Stimulated activated CD4-positive, alpha-beta T cell treated with anti-CD3 and anti-CD28 coated beads, Interleukin-4, amount 100 ng/mL, for 24 hours (primary cell): ENCODE data around the gene UNC119B.
"Not testable (repeated sequence)": the region's sequence is repeated elsewhere in the genome, so short reads cannot be mapped to it uniquely, and the experiment has no call there.

Experiments used
- DNase-seq: peaks from one replicate; pipeline ENCODE4 v3.0.0-alpha.2; 2020

UNC119B gene

DNA sequence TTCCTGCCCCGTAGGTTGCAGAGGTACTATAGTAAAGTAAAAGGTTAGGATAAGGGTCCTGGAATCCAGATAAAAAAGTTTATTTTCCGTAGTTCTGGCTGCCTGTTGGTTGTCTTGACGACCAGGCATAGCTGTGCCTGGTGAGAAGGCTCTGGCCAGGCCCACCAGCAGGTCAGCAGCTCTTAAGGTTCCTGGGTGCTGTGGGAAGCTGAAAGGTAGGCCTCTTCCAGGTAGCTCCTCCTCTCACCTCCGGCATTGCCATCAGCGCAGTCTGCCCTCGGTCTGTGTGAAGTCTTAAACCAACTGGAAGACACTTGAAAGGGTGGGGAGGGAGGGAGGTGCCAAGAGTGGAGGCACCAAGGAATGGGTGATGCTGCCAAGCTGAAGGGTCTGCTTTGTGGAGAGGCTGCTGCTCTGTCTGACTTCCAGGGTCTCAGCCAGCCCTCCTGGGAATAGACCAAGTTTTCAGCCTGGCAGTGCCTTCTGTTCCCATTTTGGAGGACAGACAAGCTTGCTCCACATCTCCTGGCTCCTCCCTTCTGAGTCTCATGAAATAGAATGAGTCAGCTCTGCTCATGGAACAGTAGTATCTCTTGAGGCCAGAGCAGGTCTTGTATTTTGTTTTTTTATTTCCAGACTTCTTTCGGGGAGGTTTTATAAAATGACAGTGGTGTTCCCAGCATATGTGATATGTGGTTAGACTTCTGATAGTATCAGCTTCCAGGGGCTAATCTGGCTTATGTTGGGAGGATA lies 10.2 kb downstream of the UNC119B start:
- DNase-seq, result no peak

- DNase-seq, result no peak
Observed at GRCh38 chr12:120720987-120721801, 10.9 kb downstream of the UNC119B start.

DNA sequence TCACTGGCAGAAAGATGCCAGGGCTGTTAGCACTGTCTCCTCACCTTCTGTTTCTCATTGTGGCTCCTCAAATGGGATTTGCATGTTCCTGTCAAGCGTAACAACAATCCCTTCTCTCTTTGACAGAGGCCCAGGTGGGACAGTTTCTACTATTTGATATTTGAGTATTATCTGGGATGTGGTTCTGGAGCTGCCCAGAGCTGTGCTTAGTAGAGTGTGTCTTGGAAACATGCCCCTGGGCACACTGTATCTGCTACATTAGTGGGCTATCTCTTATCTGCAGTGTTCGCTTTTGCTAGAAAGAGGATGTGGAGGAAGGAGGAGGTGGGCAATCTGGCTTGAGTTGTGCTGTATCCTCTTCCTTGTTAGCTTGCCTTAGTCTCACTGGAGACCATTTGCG lies 11.6 kb downstream of the UNC119B start:
- DNase-seq, result no peak

- no peak for DNase-seq
Observed at GRCh38 chr12:120722784-120723183, 12.5 kb downstream of the UNC119B start.

GRCh38 chr12:120724720-120725119 lies 14.5 kb downstream of the UNC119B start:
- DNase-seq, result no peak

- no peak for DNase-seq
Observed at GRCh38 chr12:120725151-120725658, 14.9 kb downstream of the UNC119B start.

DNA sequence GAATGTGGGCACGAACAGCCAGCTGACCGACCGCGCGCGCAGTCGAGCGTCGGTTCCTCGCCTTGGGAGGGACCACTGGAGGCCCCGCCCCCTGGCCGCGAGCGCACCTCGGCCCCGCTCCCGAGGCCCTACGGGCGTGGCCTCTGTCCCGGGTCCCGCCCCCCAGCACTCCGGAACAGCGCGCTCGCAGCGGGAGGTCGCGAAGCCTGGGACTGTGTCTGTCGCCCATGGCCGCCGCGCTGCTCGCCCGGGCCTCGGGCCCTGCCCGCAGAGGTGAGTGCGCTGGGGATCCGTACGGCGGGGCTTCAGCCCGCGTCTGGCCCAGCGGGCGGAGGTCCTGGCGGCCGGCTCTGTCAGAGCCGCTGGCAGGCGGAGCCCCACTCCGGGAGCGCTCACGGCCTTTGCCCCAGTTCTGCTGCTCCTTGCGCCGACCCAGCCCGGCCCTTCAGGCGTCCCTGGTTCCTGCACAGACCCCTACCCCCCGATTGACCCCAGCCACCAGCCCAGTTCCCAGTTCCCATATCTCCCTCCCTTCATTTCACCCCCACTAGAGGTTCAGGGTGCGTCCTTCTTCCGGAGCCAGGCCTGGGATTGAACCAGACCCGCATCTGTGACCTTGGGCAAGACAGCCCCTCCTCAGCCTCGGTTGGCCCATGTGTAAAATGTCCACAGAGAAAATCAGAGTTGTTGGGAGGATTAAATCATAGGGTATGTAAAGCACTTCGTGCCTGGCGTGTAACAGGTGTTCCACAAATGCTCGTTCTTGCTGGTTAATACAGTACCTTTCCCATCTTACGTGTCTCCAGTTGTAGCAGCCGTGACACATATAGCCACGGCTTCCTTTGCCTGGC lies 15.6 kb downstream of the UNC119B start, which contains the start of gene ACADS:
ACADS (plus strand) TSS at position 168 of the 851 bp plus-strand sequence; CDS start at position 228, 60 bp downstream.
- DNase-seq, result peak; percentile 88

GRCh38 chr12:120726510-120726793 lies 16.2 kb downstream of the UNC119B start:
- DNase-seq, result no peak

GRCh38 chr12:120726961-120727360 lies 16.7 kb downstream of the UNC119B start:
- no peak for DNase-seq

GRCh38 chr12:120732198-120732597 lies 21.9 kb downstream of the UNC119B start:
- not testable (repeated sequence) for DNase-seq

DNA sequence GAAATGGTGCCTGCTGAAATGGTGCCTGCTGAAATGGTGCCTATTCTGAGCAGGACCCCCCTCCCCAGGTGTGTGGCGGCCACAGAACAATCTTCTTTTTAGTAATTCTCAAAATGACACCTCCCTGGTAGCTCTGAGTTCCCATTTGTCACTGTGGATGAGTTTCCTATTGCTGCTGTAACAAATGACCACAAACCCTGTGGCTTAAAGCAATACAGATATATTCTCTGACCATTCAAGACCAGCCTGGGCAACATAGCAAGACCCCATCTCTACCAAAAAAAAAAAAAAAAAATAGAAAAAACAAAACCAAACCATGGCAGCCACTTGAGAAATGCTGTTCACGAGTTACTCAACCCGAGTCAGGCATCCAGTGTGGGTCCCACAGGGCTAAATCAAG lies 23.3 kb downstream of the UNC119B start:
- no peak for DNase-seq

- no peak for DNase-seq
Observed at GRCh38 chr12:120734210-120734609, 24.0 kb downstream of the UNC119B start.

DNA sequence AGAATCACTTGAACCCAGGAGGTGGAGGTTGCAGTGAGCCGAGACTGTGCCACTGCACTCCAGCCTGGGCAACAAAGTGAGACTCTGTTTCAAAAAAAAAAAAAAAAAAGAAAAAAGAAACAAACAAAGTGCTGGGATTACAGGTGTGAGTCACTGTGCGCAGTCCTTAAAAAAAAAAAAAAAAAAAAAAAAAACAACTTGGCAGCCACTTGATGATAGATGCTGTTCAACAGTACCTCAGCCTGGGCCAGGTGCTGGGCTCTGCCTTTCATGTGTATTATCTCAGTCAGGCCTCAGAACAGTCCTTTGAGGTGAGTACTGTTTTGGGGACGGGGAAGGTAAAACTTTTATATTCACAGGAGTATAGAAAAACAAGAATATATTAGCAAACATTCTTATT lies 24.9 kb downstream of the UNC119B start:
- no peak for DNase-seq

DNA sequence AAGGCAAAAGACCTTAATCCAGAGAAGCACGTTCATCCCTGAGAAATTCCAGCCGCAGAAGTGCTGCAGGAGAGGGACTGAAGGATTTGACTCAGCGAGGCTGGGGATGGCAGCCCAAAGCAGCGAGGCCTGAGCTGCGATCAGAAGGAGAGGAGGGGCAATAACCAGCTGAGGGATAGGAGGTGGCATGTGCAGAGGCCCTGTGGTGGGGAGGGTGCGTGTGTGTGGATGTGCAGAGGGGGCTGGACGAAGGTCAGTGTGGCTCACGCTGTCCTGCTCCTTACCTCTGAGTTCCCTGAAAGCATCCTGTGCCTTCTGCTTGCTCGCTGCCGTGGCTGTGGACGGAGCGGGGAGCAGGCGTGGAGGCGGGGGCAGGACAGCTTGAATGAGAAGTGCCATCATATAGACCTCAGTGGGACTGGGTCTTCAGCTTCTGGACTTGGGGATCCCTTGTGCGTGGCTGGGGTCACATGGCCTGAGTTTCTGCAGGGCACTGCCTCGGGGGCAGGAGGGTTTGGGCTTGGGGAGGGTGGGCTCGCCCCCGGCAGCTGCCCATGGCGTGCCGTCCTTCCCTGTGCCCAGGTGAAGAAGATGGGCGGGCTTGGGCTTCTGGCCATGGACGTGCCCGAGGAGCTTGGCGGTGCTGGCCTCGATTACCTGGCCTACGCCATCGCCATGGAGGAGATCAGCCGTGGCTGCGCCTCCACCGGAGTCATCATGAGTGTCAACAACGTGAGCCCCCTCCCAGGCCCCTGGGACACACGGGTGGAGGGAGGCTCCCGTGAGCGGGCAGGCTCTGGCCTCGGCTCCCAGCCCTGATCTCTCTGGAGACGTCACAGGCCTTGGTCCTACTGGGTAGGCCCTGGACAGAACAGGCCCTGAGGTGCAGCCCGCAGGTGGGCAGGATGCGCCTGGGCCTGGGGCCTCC lies 26.4 kb downstream of the UNC119B start:
- DNase-seq, result no peak

GRCh38 chr12:120737557-120738251 lies 27.4 kb downstream of the UNC119B start:
- no peak for DNase-seq

GRCh38 chr12:120738252-120739030 lies 28.2 kb downstream of the UNC119B start:
- DNase-seq, result no peak

DNA sequence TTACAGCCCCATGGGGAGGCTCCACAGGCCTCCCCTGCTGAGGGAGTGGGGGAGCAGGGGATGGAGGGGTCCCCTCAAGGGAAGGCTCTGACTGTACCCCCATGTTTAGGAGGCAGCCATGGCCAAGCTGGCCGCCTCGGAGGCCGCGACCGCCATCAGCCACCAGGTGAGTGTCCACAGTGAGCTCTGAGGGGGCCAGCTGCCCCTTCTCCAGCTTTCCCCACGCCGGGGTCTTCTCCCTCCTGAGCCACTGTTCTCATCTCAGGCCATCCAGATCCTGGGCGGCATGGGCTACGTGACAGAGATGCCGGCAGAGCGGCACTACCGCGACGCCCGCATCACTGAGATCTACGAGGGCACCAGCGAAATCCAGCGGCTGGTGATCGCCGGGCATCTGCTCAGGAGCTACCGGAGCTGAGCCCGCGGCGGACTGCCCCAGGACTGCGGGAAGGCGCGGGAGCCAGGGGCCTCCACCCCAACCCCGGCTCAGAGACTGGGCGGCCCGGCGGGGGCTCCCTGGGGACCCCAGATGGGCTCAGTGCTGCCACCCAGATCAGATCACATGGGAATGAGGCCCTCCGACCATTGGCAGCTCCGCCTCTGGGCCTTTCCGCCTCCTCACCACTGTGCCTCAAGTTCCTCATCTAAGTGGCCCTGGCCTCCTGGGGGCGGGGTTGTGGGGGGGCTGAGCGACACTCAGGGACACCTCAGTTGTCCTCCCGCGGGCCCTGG lies 28.9 kb downstream of the UNC119B start:
- DNase-seq, result no peak

DNA sequence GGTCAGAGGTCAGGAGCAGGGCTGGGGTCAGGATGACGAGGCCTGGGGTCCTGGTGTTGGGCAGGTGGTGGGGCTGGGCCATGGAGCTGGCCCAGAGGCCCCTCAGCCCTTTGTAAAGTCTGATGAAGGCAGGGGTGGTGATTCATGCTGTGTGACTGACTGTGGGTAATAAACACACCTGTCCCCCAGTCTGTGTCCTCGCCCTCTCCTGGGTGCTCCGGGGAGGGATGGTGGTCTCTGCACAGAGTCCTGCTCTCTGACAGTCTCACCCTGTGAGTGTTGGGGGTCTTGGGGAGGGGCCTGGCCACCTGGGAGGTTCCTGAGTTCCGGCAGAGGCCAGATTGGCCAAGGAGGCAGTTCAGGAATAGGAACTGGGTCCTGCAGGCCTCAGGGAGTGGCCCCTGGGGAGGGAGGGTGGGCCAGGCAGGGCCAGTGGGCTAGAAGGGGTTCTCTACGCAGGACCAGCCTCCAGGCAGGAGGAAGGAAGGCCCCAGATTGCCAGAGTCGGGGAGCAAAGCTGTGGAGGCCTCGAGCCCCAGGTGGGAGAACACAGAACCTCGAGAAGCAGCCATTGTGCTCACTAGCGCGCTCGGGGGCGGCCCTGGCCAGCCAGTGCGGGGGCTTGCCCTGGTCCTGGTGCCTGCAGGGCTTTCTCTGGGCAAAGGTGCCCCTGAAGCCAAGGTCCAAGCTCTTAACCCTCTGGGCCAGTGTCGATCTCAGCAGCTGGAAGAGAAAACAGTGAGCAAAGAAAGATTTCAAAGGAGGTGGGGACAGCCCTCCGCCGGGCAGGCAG lies 29.8 kb downstream of the UNC119B start:
- DNase-seq, result no peak

GRCh38 chr12:120740871-120741270 lies 30.6 kb downstream of the UNC119B start:
- no peak for DNase-seq
